SIG-M5 treated with dmso at 0.1 percent for 504 hours (cell line): ENCODE results near the gene PDPR.
A peak's percentile ranks its signal among the peaks of the same experiment; 100 is the strongest.
"Not testable (repeated sequence)": the region's sequence is repeated elsewhere in the genome, so short reads cannot be mapped to it uniquely, and the experiment has no call there.

ENCODE experiments used
- DNase-seq: peaks from one replicate; lab custom pipeline; 2025; ENCODE audit not compliant: unreplicated experiment; lab: John Stamatoyannopoulos, UW

Gene PDPR

DNA sequence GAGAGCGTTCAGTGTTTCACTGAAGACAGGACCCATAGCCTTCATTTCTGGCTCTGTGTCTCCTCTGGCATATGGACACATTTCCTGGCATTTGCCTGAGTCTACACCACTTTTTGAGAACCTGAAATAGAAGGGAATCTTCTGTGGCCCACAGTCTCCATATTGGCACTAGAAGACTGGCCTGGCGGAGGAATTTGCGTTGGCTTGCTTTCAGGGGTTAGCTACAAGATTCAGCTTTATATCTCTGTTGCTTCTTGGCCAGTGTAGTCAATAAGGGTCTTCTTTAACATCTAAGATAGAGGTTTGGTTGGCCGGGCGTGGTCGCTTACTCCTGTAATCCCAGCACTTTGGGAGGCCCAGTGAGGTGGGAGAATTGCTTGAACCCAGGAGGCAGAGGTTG lies 46.7 kb downstream of the PDPR start:
- no peak for DNase-seq

DNA sequence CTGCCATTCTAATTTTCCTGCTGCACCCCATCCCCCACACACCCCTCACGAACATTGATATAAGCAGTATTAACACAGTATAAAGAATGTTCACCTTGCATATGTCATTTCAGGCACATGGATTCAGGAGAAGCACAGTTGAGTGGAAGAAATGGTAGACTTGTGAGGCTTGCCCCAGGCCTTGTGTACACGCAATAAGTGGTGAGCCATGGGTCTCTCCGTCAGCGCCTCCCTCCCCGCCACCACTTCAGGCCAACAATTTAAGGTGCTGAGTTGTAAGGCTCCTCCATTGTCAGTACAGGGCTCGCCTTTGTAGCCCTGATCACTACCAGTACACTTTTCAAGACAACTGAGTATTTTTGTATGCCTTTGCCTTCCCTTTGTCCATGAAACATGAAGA lies 47.2 kb downstream of the PDPR start:
- no peak for DNase-seq

DNA sequence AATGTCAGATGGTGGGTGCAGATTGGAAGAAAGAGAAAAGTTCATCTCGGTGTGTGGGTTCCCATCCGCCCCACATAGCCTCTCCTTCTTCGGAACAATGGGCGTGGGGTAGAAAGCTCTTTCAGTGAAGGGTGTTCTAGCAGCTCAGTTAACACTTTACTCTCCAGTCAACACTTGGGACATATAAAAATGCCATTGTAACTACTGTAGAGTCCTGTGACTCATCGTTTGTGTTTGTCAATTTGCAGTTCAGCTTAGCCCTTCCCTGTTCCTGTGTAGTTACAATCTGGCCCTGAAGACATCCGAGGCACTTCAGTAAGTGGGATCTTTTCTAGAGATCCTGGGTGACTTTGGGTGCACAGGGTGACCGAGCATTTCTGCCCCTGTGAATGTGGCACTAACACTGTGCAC lies 47.9 kb downstream of the PDPR start:
- DNase-seq = peak; percentile 40

DNA sequence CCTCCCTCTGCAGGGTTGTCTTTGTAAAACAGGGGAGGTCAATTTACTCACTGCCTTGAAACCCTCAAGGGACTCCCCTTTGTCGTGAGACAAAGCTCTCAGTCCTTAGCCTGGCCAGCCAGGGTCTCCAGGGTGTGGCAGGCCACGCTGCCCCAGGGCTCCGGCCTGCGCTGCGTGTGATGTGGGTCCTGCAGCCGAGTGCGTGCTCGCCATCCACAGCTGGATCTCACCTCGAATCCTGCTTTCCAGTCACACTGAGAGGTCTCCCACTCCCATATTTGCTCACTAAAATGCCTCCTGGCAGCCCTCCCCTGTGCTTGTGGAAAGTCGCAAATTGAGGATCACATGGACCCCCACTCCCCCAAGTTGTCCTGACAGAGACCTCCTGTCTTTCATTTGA lies 49.5 kb downstream of the PDPR start:
- no peak for DNase-seq

DNA sequence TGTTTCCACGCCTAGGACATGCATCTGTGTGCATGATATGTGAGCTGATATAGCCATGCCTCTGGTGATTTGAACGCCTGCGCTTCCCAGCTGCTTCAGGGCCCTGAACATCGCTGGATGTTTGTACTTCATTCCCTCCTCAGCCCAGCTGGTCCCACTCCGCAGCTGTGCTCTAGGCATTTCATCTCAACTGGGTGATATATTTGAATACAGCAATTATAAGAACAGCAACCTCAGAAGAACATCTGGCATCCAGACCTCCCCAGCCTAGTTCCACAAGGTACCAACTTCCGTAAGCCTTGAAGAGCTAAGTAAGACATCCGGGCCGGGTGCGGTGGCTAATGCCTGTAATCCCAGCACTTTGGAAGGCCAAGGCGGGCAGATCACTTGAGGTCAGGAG lies 52.6 kb downstream of the PDPR start:
- DNase-seq = not testable (repeated sequence)

DNA sequence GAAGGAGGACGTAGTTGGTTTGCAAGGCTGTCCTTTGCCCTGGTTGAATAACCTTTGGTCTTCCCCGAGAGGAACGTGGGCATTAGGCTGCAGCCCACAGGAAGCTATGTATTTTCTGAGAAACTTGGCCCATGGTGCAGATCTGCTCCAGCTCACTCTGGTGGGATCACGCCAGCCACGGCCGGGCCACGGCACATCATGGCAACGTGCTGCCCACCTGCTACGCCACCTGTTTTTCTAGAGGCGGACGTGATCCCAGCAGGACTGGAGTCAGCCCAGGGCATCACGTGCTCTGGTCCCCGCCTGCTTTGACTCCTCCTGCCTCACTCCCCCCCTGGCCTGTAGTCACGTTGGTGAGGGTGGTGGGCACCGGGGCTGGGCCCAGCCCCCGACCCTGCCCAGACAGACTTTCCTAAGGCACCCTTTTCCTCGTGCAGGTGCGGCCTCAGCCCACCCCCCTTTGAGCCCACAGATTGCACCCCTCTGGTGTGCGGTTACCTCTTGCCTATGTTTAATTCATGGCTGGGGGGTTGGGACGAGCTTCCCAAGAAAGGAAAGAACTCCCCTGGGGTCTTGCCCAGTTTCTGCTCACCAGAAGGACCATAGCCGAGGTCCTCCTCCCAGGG lies 59.2 kb downstream of the PDPR start, which contains the start of gene CLEC18C:
CLEC18C (plus strand) TSS at position 576 of the 626 bp plus-strand sequence. CDS start 492 bp downstream, outside the sequence.
- not testable (repeated sequence) for DNase-seq

DNA sequence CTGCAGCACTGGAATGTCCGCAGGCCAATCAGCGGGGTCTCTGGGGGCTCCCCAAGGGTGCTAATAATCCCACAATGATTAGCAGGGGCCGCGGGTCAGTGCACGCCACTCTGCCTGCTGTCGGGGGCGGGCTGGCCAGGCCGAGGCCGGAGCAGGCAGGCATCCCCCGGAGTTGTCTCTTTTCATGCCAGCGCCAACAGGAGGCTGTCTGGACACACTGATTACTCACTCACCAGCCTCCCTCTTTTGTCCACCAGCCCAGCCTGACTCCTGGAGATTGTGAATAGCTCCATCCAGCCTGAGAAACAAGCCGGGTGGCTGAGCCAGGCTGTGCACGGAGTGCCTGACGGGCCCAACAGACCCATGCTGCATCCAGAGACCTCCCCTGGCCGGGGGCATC lies 59.8 kb downstream of the PDPR start:
- not testable (repeated sequence) for DNase-seq

DNA sequence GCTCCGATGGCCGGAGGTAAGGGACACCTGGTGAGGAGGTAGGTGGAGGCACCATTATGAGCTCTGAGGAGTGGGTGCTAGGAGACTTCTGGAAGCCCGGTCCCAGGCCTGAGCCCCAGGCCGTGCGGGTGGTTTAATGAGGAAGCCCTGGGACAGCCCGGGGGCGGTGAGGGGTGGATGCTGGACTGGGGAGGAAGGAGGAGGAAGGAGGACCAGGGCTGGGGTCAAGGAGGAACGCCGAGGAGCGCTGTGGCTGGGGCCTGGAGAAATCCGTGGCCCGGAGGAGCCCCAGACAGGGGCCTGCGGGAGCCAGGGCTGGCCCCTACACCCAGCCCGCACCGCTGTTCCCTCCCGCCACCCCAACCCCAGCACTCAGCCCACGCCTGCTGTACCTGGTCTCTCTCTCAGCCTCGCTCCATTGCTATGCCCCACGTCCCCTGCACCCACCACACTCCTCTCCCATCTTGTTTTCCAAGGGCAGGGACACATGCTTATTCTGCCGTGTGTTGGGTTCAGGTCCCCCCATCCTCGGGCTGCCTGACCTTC lies 60.3 kb downstream of the PDPR start:
- not testable (repeated sequence) for DNase-seq

DNA sequence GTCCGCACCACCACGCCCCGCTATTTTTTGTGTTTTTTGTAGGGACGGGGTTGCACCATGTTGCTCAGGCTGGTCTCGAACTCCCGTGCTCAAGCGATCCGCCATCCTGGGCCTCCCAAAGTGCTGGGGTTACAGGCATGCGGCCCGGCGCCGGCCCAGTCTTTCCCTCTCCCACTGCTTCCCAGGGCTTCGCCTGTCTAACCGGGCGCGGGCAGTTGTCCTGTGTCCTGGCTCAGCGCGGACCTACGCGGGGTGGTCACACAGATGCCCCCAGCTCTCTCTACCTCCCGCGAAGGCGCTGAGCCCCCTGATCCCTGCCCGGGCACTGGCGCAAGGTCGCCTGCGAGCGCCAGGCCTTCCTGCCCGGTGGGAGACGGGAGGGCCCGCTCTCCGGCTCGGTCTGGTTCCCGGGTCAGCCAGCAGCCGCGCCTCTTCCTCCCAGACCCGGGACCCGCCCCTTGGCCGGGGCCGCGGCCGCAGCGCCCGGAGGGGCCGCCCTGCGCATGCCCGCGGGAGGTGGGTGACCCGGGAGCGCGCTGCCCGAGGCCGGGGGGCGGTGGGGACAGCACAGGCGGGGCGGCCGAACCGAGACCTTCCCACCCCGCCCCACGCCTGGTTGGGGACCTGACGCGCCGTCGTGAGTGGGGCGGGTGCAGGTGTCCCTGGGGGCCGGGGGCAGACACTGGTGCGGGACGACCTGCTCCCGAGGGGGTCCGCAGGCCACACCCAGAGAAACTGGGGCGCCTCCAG lies 73.9 kb downstream of the PDPR start:
- DNase-seq = not testable (repeated sequence)

DNA sequence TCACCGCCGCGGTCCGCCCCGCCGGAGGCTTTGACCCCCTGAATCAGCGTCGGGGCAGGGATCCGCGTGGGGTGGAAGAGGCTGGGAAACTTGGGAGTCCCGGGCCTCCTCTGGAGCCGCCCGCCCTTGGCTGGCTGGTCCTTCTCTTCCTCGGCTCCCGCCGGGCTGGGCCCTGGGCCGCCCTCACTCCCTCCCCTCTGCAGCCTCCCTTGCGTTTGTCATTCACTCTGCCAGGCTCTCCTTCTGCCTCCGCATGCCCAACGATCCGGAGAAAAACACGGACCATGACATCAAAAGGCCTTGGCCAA lies 74.4 kb downstream of the PDPR start:
- not testable (repeated sequence) for DNase-seq

DNA sequence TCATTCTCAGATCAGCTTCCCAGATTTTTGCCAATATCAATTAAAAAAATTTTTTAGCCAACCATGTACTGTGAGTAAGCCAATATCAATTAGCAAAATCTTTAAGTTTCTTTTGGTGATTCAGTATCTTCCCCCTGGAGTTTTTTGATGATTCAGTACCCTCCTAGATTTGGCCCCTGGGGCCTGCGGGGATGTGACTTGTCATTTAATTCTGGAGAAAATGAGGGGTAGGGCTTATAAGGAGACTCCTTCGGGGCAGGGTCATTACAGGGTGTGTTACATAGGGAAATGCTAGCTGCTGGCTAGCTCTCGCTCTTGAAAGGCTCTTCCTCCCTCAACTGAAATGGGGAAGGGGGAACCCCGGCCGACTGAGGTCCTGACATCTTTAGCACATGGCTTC lies 76.4 kb downstream of the PDPR start:
- not testable (repeated sequence) for DNase-seq

DNA sequence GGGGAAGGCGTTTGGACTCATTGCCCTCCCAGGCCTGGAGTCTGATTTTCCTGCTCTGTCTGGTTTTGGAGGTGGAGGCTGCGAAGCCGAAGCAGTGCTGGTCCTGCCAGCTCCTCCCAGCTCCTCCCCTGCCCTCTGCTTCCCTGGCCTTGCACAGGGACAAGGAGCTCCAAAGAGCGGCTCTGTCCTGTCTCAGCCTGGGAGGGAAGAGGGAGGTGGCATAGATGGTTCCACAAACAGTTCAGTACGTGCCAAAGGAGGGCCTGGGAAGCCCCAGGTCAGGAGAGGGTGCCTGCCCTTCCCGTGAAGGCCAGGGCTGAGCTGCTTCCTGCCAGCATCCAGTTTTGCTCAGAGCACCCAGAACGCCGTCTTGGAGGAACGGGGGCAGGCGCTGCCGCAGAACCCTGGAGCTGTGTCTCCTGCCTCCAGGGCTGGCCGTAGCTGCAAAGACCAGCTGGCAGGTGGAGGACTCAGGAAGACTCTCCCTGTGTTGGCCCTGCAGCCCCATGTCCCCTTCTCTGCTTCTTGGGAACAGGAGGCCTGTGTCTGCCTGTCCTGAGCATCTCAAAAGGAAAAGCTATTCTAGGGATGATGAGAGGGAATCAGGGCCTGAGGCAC lies 82.7 kb downstream of the PDPR start:
- DNase-seq = not testable (repeated sequence)

DNA sequence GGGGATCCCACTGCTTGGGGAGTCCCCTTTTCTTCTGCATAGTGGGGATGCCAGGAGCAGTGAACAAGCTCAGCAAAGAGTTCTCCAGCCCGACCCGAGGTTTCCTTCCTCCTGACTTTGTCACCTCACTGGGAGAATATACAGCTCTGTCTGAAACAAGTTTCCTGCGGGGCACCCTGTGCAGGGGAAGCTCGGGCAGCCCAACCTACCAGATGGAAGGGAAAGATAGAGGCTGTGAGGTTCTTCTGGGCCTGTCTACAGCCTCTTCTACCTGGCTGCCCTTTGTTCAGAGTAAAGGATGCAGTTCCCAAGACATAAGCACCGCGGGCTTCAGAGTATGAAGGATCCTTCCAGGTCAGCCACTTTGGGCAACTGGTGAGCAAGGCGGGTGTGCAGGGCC lies 83.5 kb downstream of the PDPR start:
- DNase-seq = not testable (repeated sequence)

DNA sequence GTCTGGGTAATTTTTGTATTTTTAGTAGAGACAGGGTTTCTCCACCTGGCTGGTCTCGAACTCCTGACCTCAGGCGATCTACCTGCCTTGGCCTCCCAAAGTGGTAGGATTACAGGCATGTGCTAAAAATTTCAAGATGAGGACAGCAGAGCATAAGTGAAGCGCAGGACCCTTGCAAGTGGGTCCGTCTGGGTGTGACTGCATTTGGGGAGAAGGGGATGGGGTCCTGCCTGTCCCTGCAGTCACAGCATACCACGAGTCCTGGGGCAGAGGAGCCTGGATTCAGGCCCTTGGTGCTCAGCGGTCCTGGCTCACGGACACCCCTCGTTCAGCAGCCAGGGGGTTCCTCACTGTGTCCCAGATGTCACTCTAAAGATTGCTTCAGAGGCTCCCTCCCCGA lies 84.1 kb downstream of the PDPR start:
- DNase-seq = not testable (repeated sequence)

DNA sequence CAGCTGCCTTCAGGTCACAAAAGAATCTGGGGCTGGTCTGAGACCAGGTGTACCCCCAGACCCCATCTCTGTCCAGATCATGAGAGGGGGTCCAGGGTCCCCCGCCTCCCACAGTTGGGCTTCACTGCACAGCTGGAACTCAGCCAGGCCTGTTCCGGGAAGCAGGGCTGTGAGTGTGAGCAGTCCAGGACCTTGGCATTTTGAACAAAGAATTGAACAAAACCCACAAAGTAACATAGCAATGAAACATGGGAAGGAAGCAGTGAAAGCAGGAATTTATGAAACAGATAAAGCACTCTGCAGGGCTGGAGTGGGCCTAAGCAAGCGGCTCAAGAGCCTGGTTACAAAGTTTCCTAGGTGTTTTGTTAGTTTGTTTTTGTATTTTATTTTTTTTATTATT lies 84.5 kb downstream of the PDPR start:
- DNase-seq = not testable (repeated sequence)

DNA sequence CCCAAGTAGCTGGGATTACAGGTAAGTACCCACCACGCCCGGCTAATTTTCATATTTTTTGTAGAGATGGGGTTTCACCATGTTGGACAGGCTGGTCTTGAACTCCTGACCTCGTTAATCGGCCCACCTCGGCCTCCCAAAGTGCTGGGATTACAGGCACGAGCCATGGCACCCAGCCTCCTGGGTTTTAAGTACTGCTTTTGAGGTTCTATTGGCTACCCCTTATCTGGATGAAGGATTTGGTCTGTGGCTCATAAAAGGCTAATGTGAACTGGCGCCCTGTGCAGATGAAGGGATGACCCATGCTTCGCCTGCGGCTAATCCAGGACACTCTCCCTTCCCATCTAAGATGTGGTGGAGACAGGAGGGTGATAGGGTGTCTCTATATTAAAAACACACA lies 85.0 kb downstream of the PDPR start:
- not testable (repeated sequence) for DNase-seq

DNA sequence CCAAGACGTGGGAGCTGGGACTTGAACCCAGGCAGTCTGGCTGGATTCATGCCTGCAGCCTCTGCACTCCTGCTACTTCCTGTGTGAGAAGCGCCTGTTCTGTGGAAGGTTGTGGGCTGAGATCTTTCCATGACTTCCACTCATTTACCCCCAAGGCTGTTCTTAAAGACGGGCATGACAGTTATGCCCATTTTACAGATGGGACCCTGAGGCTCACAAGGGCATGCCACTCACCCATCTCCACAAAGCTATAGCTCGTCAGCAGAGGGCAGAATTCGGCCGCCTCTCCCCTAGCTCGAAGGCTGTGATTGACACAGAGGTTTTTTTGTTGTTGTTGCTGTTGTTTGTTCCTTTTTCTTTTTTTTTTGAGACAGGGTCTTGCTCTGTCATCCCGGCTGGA lies 85.9 kb downstream of the PDPR start:
- not testable (repeated sequence) for DNase-seq

DNA sequence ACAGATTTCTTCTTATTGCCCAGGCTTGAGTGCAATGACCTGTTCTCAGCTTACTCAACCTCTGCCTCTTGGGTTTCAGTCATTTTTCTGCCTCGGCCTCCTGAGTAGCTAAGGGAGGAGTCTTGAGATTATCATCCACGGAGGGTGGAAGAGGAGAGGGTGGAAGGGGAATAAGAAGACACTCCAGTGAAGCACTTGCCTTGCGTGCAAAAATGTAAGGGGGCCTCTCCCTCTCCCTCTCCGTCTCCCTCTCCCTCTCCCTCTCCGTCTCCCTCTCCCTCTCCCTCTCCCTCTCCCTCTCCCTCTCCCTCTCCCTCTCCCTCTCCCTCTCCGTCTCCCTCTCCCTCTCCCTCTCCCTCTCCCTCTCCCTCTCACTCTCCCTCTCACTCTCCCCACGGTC lies 89.4 kb downstream of the PDPR start:
- DNase-seq = not testable (repeated sequence)

DNA sequence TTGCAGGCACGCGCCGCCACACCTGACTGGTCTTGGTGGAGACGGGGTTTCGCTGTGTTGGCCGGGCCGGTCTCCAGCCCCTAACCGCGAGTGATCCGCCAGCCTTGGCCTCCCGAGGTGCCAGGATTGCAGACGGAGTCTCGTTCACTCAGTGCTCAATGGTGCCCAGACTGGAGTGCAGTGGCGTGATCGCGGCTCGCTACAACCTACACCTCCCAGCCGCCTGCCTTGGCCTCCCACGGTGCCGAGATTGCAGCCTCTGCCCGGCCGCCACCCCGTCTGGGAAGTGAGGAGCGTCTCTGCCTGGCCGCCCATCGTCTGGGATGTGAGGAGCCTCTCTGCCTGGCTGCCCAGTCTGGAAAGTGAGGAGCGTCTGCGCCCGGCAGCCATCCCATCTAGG lies 89.9 kb downstream of the PDPR start:
- DNase-seq = not testable (repeated sequence)

DNA sequence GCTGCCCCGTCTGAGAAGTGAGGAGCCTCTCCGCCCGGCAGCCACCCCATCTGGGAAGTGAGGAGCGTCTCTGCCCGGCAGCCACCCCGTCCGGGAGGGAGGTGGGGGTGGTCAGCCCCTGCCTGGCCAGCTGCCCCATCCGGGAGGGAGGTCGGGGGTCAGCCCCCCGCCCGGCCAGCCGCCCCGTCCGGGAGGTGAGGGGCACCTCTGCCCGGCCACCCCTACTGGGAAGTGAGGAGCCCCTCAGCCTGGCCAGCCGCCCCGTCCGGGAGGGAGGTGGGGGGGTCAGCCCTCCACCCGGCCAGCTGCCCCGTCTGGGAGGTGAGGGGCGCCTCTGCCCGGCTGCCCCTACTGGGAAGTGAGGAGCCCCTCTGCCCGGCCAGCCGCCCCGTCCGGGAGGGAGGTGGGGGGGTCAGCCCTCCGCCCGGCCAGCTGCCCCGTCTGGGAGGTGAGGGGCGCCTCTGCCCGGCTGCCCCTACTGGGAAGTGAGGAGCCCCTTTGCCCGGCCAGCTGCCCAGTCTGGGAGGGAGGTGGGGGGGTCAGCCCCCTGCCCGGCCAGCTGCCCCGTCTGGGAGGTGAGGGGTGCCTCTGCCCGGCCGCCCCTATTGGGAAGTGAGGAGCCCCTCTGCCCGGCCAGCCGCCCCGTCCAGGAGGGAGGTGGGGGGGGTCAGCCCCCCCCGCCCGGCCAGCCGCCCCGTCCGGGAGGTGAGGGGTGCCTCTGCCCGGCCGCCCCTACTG lies 90.7 kb downstream of the PDPR start:
- not testable (repeated sequence) for DNase-seq

DNA sequence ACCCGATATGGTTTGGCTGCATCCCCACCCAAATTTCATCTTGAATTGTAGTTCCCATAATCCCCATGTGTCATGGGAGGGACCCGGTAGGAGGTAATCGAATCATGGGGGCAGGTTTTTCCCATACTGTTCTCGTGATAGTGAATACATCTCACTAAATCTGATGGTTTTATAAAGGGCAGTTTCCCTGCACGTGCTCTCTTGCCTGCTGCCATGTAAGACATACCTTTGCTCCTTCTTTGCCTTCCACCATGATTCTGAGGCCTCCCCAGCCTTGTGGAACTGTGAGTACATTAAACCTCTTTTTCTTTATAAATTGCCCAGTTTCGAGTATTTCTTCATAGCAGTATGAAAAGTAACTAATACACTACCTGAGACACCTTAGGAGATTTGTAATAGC lies 92.2 kb downstream of the PDPR start:
- DNase-seq = not testable (repeated sequence)
